Stimulated activated CD4-positive, alpha-beta T cell treated with anti-CD3 and anti-CD28 coated beads, TNF-alpha, amount 100 ng/mL, for 24 hours (primary cell): ENCODE data around the gene ACTG2.

Source experiments
- DNase-seq, 3 experiments: peaks; one replicate each; pipeline ENCODE4 v3.0.0-alpha.2; 2020; ENCODE audit warnings: low read depth in 3 of 3

The ACTG2 gene

DNA sequence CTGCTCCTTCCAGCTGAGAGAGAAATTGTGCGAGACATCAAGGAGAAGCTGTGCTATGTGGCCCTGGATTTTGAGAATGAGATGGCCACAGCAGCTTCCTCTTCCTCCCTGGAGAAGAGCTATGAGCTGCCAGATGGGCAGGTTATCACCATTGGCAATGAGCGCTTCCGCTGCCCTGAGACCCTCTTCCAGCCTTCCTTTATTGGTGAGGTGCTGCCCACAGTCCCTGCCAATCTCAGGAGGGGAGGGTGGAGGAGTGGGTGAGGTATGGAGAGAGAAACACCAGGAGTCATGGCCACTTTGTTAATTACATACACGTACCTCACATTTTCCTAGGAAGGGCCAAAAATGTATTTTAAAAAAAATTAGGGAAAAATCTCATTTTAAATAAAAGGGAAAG, 21.9 kb downstream of the ACTG2 start:
- DNase-seq = no peak

DNA sequence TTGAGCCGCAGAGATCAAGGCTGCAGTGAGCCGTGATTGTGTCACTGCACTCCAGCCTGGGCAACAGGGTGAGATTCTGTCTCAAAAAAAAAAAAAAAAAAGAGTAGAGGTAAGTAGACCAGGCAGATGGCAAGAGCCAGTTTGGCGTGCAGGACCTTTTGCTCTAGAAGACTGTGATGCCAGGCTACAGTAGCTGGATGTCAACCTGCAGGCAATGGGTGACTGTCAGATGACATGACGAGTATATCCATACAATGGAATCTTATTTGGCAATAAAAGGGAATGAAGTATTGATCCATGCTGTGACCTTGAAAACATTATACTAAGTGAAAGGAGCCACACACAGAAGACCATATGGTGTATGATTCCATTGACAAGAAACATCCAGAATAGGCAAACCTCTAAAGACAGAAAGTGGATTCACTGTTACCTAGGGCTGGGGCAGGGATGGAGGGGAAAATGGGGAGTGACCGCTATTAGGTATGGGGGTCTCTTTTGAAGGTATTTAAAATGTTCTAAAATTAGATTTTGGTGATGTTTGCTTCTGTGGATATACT, 22.7 kb downstream of the ACTG2 start:
- no peak for DNase-seq

DNA sequence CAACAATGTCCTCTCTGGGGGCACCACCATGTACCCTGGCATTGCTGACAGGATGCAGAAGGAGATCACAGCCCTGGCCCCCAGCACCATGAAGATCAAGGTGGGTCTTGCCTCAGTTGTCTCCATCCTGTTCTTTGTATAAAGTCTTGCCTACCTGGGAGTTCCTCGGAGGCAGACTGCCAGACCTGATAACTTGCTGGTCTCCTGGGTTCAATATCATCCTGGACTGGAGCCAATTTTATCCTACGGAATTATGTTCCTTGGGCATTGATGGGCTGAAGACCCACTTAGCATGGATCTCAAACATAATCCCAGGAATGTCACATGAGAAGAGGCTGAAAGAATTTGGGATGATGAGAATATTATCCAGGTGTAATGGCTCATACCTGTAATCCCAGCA, 23.9 kb downstream of the ACTG2 start:
- DNase-seq = no peak

DNA sequence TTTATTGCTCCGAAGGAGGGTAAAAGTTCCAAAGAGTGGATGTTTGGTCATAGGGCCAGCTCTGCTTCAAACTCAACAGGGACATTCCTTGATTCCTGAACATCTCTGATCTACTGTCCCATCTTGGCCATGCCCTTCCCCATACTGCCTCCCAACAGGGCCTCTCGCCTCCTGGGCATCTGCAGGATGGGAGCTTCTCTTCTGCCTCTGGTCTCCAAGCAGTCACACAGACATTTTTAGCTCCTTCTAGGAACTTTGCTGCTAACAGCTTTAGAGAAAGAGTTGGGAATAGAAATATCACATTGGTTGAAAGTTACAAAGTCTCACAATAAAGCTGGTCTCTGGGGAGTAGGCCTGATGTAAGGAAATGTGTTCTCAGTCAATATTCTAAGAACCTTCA, 24.5 kb downstream of the ACTG2 start:
- DNase-seq = no peak

DNA sequence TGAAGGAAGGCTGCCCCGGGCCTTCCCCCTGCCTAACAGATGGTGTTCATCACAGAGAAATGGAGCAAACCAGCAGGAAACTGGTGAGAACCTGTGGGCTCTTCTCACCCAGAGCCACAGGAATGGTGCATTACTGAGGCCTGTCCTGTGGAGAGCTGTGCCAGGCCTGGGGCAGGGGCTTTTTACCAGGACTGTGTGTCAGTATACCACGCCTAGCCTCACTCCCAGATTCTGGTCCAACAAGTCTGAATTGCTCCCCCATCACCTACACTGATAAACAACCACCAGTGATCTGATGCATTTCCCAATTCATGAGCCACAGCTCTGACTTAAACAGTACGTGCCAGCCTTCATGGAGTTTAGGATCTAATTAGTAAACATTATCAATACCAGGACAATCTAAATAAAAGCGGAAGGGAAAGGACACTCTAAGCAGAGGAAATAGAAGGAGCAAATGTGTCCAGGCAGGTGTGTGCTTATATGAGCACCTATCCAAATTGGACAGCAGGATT, 24.9 kb downstream of the ACTG2 start:
- DNase-seq = no peak

DNA sequence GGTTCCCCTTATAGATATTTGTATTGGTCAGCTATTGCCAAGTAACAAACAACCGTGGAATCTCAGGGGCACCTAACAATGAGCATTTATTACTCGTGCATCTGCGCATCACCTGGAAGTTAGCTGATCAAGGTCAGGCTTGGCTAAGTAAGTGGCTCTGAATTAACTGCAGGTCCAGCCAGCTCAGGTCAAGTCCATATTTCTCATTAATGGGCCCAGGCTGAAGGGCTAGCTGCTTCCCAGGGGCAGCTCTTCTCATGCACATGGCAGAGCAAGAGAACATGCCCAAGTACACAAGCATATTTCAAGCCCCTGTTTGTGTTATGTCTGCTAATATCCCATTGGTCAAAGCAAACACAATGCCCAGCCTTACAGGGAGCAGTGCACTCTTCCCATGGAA, 26.0 kb downstream of the ACTG2 start:
- DNase-seq = no peak

DNA sequence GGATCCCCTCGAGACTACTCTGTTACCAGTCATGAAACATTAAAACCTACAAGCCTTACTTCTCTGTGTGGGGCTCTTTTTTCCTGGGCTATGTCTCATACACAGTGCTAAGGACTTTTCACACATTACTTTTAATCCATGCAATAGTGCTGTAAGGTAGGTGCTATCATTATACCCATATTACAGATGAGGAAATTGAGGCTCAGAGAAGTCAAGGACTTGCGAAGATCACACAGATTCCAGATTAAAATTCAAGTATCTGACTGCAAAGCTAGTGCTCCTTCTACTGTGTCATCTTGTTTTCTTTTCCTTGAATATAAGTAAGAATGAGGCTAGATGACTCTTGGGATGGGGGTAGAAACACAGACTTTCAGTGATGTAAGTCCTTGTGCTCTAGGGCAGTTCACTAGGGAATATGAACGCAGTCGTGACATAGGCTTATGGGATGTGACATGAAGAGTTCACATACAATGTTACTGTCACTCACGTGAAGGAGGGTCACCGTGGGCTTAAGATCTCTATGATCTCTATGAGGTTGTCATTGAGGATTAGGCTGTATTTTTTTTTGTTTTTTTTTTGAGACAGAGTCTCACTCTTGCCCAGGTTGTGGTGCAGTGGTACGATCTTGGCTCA, 26.9 kb downstream of the ACTG2 start:
- no peak for DNase-seq

DNA sequence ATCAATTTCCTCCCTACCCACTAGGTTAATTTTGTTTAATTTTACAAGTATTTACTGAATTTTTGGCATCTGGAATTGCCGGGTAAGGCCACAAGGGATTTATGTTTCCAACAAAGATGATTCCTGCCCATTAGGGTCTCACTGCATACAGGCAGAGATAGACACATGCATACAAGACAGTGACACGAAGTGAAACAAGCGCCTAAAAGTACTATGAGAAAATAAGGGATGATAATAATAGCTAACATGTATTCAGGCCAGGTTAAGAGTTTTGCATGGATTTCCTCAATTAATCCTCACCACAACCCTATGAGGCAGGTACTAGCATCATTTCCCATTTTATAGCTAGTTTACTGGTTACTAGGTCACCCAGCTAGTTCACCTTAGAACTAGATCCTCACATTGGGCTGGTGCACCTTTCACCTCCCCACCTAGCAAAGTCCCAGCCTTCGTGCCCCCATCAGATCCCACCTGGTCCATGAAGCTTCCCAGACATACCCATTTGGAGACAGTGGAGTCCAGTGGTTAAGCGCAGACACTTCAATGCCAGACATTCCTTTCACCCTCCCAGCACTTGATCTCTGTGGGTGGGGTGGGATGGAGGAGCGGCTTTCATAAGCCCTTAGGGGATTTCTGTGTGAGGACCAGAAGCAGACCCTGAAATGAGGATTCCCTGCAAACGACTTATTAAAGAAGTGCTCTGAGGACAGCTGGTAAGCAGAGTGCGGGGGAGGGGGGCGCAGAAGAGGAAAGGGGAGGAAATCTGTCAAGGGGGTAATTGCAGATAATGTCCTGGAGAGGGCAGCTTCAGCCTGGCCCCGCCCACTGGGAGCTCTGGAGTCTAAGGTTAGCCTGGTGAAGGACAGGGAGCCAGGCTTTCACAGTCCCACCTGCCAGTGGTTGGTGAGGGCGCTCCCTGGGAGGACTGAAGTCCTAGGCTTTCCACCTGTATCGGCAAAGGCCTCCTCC, 28.1 kb downstream of the ACTG2 start:
- peak in 1 of 3 experiments; percentile 38 for DNase-seq

DNA sequence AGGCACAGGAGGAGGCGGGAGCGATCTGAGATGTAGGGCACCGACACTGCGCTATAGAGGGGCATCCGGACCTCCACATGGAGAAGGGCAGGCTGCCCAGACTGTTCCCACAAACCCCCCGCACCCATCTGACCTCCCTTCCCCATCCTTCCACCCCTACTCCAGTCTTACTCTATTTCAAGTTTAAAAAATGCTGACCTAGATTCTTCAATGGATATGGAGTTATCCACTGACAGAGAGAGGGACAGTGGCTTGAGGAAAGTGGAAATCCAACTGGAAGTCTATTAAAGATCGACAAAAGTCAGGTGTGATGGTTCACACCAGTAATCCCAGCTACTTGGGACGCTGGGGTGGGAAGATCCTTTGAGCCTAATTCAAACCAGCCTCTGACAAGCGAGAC, 28.8 kb downstream of the ACTG2 start:
- DNase-seq = no peak

DNA sequence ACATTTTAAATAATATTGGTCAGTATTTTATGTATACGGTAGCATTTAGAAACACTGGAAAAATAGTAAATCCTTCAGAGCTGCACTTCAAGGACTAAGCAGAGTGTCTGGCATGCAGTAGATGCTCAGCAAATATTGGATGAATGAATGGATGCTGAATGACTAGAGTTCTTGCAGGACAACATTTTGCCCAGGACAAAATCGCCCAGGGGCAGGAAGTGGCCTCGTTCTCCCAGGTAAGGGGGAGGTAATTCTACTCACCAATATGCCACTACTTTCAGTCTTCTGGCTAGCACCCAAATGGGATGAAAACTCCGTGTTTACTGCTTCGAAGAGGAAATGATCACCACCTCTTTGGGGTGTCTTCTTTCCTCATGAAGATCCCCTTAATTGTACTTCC, 29.9 kb downstream of the ACTG2 start:
- no peak for DNase-seq

DNA sequence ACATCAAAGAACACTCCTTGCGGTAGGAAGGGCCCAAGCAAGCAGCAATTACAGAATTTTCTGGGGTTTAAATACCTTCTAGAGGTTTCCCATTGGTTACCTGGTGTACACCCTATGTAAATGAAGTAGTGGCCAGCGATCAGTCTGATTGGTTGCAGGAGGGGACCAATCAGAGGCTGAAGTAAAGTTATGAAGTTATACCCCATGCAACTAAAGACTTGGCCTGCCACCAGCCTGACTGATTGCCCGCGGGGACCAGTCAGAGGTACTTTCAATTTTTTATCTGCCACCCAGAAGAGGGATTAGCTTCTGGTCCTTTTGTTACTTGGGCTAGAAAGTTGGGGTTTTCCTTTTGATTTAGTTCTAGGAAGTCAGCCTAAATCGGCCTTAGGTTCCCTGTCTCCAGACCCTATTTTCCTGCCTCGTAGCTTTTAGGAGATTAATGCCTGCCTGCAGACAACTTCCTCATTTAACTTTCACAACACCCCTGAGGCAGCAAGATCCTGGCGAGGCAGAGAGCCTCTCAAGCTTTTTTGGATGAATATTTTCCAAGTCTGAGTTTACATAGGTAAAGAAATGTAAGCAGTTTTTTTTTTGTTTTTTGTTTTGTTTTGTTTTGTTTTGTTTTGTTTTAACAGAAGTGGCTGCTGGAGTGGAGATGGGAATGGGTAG, 32.4 kb downstream of the ACTG2 start:
- no peak for DNase-seq

DNA sequence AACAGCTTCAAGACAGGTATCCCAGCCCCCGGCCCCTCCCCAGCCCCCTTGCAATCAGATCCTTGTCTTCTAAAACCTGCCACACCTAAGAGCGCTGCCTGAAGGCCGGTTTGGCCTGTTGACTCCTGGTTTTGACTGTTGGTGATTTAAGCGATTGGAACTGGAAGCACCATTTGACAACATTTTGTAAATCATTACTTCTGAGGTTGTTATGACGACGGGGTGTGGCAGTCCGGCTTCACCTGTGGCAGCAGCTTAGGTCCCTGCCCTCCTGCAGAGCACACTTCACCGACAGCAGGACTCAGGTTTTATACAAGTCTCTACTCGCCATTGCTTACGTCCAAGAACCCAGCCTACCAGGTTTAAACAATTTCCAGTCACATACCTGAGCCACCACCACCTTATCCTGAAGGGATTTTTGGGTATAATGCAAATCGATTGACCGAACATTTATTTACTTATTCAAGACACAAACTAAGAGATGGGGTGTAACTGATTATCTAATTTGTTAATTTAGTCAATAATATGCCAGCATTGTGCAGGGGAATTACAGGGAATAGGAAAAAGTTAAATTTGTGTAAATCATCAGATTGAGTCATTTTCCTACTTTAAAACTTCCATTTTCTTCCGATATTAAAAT, 33.2 kb downstream of the ACTG2 start:
- no peak for DNase-seq

DNA sequence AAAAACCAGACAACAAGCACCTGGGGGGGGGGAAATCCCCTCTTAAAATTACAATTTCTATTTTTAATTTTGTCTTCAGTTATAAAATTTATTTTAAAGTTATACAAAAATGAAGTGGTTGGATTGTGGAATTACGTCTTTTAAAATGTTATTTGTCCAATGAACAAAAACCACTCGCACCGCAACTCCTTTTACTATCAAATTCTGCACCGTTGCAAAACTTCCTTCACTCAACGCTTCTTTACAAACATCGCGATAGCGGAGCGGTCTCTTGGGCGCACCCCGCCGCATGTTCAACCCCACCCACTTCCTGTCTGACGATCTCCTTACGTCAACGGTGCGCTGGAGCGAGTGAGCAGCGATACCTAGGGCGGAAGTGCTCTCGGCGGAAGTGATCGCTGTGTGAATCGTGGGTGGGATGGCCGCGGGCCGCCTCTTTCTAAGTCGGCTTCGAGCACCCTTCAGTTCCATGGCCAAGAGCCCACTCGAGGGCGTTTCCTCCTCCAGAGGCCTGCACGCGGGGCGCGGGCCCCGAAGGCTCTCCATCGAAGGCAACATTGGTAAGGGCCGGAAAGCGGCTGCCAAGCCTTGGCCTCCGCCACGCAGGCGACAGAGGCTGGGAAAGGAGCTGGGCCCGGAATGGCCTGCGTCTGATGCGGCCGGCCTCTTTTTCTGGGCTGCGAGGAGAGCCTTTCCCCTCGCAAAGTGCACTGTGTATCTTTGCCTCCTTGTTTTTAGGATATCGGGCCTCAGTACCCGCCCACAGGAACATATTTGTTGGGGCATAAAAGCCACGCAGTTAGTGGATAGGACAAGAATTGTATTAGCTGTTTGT, 33.9 kb downstream of the ACTG2 start, which contains the start of gene DGUOK:
Gene DGUOK, plus strand, starts transcription at position 388 of the 835 bp plus-strand sequence. Its CDS starts 31 bp downstream, at position 419.
- DNase-seq = peak; percentile 90 to 97 (median 97)

DNA sequence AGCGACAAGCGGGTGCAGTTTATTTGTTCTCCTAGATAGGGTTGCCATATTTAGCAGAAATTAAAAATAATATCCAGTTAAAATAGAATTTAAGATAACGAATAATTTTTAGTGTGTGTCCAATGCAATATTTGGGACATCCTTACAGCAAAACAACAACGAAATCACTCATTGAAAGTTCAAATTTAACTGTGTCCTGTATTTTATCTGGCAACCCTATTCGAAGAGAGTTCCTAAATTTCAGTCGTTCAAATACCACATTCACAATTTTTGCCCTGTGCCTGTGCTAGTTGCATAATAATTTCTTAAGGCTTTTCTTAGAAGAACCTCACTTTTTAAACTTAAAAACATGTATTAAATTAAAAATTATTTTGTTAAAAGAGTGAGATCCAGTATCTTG, 34.5 kb downstream of the ACTG2 start:
- no peak for DNase-seq

DNA sequence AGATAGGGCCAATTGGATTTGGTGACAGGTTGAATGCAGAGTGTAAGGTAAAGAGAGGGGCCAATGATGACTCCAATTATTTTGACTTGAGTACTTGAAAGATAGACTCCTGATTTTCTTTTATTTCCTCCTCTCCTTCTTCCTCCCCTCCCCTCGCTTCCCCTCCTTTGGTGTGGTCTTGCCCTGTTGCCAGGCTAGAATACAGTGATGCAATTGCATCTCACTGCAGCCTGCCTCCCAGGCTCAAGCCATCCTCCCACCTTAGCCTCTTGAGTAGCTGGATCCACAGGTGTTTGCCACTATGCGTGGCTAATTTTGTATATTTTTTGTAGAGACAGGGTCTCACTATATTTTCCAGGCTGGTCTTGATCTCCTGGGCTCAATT, 36.1 kb downstream of the ACTG2 start:
- no peak for DNase-seq

DNA sequence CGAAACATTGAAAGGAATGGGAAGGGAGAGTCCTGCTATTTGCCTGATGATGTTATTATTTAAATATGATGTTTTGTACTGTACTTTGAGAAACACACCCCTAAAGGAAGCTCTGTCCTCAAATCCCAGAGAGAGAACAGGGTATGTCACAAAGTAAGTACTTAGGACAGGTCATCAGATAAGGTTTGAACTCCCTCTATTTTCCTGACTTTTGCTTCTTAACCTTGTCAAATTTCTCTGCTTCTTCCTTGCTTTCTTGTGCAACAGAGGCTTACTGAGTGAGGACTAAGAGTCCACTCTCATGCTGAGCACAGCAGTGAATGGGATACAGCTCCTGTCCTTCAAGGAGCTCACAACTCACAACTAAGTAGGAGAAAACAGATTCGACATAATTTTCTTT, 37.6 kb downstream of the ACTG2 start:
- DNase-seq = no peak

DNA sequence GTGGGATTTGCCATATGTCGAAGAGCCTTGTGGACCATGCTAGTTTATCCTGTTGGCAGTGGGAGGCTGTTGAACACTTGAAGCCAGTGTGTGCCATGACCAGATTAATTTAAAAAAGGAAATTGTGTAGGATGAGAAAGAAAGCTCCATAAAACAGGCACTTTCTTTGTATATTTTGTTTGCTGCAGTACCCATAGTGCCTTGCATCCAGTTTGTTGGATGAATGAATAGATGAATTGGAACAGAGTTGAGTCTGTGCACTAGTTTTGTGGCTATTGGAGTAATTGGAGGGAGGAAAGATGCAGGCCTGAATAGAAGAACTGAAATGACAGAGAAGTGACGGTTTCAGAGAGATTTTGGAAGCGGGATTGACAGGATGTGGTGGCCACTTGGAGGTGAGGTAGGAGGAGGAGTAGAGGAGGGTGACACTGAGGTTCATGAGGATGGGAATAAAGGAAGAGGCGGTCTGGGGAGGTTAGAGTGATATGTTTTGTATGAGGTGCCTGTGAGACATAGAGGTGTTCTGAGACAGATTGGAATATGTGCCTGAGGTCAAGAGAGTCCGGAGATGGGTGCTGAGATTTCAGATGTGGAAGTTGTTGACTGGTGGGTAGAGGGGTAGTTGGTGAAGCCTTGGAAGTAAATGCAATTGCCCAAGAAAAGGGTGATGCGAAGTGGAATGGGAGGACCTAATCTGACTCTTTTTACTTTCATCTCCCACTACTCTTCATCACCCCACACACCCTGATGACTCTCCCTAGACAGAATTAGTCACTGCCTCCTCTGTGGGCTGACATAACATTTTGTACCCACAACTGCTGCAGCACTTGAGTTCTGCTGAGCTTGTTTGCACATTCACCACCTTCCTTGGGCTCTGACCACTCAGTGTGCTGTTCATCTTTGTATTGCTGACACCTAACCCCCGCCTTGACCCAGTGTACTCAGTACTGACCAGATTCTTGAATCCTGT, 39.0 kb downstream of the ACTG2 start:
- peak in 2 of 3 experiments; percentile 35 to 47 for DNase-seq

DNA sequence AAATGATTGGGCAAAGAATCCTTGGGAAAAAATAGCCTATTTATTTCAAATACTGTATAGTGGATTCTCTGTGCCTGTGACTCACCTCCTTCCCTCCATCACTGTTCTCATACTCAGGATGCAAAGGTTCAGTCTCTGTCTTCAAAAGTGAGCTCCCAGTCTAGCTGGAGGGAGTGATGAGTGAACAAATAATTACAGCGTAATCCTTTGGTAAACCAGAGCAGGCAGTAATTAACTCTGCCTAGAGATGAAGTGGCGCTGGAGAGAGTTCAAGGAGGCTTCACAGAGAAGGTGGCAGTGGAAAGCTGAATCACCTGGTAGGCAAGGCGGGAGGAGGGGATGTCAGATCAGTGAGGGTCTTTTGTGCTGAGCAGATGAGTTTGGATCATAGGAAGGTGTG, 40.4 kb downstream of the ACTG2 start:
- no peak for DNase-seq

DNA sequence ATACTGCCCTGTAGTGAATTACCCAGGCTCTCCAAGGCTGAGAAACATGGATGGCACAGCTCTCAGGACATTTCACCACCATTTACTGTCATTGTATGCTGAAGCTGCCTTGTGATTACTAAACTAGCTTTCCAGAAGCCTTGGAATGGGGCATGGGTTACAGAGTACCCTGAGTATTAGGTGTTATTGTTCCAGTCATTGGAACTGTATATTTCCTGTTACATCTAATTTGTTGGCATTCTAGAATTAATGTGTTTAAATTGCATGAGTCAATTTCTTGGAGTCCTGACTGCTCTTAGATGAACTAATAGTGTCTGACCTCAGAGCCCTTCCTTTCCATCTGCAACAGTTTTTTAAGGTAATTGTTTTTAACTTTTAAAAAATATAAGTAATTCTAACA, 42.8 kb downstream of the ACTG2 start:
- DNase-seq = no peak
